HG03159 (cell line): Measurements from ENCODE around the gene RYR3.

Experiments
- ATAC-seq: cut with Tn5 transposase; IDR thresholded peaks from one replicate; pipeline ENCODE4 v1.9.1; 2021; ENCODE audit warnings: mild to moderate bottlenecking, moderate library complexity; ENCODE audit not compliant: unreplicated experiment

RYR3 gene

DNA sequence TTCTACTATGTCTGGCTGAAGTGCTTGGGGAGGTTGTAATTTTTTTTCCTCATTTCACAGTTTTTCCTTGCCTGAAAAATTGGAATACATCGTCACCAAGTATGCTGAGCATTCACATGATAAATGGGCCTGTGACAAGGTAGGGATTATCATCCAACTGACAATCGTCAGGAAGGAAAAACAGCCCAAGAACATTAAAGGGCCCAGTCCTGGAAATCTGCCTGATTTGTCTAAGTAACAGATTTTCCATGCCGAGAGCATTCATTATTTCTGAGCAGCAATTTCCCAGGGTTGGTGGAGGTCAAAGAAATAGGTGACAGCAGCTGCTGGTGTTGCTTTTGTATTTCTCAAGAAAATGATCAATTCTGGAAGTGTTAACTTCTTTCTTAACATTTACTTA, 431.5 kb downstream of the RYR3 start:
- ATAC-seq = no peak

DNA sequence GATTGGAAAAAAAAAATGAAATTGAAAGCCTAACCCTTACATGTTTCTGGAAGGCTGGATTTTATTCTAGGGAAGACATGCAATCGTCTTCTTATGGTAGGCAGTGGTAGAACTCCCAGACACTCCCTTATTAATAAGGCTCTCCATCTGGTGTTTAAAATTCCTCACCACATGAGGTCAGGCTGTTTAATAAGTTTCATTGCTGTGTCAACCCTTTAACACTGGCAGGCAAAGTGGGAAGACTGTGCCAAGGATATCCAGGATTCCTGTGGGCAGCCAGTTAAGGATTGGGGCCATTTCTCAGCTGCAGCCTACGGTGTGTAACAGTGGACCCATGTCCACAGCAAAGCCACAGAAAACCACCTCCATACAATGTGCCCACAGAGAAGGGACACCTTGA, 432.0 kb downstream of the RYR3 start:
- ATAC-seq = no peak

DNA sequence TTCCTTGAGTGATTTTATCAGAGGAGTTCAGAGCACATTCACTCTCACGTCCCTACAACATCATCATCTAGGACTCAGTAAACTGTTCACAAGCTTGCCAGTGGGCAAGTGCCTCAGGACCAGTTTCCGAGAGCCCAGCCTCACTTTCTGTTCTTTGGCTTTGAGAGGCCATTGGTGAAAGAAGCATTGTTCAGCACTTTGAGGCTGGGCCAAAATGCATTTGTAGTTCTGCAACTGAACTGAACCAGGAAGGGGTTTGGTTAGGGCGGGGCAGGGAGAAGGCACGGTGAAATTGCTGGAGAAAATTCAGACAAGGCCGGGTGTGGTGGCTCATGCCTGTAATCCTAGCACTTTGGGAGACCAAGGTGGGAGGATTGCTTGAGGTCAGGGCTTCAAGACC, 435.4 kb downstream of the RYR3 start:
- ATAC-seq = no peak

DNA sequence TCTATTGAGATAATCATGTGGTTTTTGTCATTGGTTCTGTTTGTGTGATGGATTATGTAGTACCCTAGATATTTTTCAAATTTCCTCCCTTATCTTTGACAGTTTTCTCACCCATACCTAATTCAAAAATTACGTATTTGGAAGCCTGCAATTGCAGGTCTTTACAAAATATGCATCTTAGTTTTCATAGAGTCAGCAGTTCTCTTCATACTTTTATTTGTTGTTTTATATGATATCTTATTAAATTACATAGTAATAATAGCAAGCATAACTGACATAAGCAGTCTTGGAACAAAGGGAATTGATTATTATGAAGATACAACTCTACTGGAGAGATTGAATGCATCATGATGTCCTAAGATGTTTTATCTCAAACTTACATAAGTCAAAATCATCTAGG, 442.2 kb downstream of the RYR3 start:
- ATAC-seq = no peak

- no peak for ATAC-seq
Observed at GRCh38 chr15:33754242-33754641, 443.5 kb downstream of the RYR3 start.

DNA sequence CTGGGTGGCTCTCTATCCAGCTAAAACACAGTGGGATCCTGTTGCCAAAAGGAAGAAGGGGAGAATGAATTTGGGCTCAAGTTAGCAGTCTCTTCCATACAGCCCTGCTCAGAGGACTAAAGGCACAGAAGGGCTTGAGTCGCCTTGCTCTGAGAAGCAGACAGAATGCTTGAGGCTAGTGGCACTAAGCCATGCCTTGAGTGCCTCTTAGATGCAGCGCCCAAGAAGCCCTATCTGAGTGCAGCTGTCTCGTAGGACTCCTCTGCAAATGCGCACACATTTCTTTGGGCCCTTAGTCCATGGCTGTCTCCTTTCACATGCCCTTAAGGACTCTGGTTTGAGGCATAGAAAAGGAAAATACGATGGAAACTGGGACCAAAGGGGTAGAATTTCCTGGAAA, 446.2 kb downstream of the RYR3 start:
- no peak for ATAC-seq

DNA sequence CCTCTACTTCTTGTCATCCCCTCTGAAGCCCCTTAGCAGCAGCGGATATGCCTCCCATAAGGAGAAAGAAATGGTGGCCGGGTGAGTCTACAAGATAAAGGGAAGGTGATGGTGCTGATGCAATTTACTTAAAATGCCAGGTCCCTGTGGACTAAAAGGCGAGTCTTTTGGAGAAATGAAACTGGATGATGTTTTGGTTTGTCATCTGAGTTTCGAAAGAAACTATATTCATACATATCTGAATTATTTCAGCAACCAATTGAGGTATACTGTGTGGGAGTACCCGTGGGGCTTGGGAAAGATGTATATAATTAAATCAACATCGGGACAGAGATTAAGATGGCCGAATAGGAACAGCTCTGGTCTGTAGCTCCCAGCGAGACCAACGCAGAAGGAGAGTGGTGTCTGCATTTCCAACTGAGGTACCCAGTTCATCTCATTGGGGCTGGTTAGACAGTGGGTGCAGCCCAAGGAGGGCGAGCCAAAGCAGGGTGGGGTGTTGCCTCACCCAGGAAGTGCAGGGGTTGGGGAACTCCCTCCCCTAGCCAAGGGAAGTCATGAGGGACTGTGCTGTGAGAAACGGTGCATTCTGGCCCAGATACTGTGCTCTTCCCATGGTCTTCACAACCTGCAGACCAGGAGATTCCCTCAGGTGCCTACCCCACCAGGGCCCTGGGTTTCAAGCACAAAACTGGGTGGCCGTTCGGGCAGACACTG, 446.9 kb downstream of the RYR3 start:
- no peak for ATAC-seq

- ATAC-seq = no peak
Observed at GRCh38 chr15:33766389-33766788, 455.6 kb downstream of the RYR3 start.

DNA sequence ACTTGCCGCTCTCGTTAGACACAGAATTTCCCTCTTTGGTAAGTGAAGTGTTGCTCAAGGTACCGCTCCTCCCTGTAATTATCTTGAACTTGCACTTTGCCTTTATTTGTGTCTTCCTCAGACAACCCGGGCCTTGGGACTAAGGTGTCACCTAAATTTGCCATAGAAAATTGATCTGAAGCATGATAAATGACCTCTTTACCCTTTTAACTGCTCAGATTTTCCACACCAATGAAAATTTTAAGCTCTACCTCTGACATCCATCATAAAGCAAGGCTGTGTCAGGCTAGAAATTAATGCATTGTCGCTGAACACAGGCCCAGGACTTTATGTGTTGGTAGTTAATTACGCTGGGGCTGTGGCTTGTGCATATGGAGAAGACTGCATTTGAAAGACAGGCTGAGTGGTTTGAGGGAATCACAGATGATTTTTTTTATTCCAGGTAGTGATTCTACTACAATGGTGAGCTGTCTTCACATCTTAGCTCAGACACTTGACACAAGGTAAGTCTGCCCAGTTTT, 458.0 kb downstream of the RYR3 start:
- no peak for ATAC-seq

- ATAC-seq = no peak
Observed at GRCh38 chr15:33773969-33774368, 463.2 kb downstream of the RYR3 start.

- no peak for ATAC-seq
Observed at GRCh38 chr15:33778852-33779251, 468.1 kb downstream of the RYR3 start.

DNA sequence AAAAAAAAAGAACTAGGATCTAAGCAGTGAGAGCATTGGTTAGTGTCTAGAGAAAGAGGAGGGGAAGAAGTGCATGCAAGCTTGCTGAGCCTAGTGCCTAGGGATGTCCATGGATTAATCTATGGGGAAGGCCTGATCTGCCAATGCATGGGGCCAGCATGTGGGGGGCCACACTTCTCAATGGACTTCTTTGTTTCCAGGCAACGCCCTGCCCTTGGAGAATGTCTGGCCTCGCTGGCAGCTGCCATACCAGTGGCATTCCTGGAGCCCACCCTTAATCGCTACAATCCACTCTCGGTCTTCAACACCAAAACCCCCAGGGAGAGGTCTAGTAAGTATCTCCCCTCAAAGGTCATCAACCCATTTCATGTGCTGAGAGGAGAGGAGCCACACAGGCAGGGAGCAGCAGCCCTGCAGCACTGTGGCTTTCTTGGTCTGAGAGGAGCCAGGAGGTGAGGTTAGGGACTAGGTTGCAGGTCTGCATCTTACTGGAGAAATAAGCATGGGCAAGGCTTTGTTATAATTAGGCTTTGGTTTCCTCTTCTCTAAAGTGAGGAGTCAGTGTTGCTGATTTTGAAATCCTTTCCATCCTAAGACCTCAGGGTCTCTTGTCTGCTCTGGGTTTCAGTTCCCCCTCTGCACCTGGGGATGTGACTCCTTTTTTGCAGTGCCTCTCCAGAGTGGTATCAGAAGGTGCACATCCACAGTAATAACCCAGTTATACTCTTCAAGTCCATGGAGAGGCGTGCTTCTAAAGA, 469.4 kb downstream of the RYR3 start:
- ATAC-seq = no peak

DNA sequence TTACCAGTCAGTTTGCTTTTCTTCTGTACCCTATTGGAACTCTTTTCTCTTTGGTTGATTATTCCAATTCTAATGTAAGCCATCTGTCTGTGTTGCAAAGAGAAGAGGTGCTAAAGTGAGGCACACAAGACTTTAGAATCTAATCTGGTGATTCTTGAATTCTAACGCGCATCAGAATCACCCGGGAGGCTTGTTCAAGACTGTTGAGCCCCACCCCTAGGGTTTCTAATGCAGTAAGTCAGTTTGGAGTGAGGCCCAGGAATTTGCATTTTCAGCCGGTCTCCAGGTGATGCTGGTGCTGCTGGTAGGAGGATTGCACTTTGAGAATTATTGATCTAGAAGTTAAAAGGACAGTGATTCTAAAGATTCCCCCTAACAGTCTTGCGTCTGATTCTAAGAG, 472.2 kb downstream of the RYR3 start:
- no peak for ATAC-seq

DNA sequence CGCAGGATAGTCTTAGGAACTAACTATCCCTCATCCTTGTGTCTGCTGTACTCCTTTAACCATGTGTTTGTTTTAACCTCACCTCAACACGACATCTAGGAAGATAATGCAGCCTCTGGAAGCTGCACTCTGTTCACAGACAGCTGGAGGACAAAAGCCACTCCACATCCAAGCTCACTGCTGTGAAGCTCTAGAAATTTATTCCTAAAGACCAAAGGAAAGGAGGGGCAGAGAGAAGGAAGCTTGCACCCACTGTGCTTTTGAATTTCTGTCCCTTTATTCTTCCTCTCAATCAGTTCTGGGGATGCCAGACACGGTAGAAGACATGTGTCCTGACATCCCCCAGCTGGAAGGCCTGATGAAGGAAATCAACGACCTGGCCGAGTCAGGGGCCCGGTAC, 474.6 kb downstream of the RYR3 start:
- no peak for ATAC-seq

GRCh38 chr15:33788906-33789540, 478.3 kb downstream of the RYR3 start:
- ATAC-seq = no peak

GRCh38 chr15:33794453-33794852, 483.7 kb downstream of the RYR3 start:
- no peak for ATAC-seq

- no peak for ATAC-seq
Observed at GRCh38 chr15:33795070-33795469, 484.3 kb downstream of the RYR3 start.

DNA sequence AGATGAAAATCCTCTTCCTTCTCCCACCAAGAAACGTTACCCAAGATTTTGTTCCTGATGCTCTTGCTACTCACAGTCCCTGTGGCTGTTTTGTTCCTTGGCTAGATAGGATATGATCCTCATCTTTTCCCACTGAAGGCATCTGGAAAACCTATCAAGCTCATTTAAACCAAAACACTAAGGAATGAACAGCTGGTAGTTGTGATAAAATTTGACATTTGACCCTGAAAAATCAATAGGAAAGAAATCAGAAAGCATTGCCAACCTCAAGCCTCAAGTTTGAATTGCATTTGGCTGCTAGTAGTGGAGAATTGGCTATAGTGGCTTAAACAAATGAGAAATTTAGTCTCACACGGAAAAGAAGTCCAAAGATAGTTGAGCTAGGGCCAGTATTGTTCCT, 486.9 kb downstream of the RYR3 start:
- ATAC-seq = no peak

- ATAC-seq = no peak
Observed at GRCh38 chr15:33801954-33802353, 491.2 kb downstream of the RYR3 start.

DNA sequence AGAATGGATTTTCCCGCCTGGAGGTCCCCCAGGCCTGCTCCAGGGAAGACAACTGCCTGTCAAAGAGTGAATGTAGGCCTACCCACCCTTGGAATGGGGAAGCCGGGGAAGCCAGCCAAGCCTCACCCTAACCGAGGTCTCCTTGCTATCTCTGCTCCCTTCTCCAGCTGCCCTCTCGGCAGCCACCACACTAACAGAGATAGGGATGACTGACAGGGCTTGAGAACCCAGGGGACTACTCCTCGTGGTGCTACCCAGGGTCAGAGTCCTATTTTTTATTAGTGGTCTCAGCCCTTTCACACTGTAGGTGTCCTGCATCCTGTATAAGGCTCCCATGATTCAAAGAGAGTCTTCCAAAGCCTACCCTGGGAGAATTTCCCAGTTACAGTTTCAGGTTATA, 496.9 kb downstream of the RYR3 start:
- no peak for ATAC-seq

- no peak for ATAC-seq
Observed at GRCh38 chr15:33808720-33809457, 498.1 kb downstream of the RYR3 start.
